Dendritic cell treated with granulocyte-macrophage colony-stimulating factor and Interleukin-4, amounts not matched to agents 40 ng/mL and 50 ng/mL, for 4 days (primary cell): ENCODE results near the gene LPAR3.

ENCODE experiments used
- H3K27ac Mint-ChIP-seq: one replicate; pipeline ENCODE4 v1.8.0; 2022; ENCODE audit warnings: mild to moderate bottlenecking, mixed read lengths
- H3K27me3 Mint-ChIP-seq: one replicate; pipeline ENCODE4 v1.8.0; 2022; ENCODE audit warnings: mild to moderate bottlenecking, mixed read lengths
- H3K36me3 Mint-ChIP-seq: one replicate; pipeline ENCODE4 v1.8.0; 2022; ENCODE audit warnings: low read depth, mixed read lengths
- H3K4me1 Mint-ChIP-seq: one replicate; pipeline ENCODE4 v1.8.0; 2022; ENCODE audit warnings: low read depth, mixed read lengths
- H3K4me3 Mint-ChIP-seq: one replicate; pipeline ENCODE4 v1.8.0; 2022; ENCODE audit warnings: mild to moderate bottlenecking, moderate library complexity, mixed read lengths
- H3K9me3 Mint-ChIP-seq: one replicate; pipeline ENCODE4 v1.8.0; 2022; ENCODE audit warnings: mixed read lengths
- intact Hi-C: fragments of 100-400 bp; cut with micrococcal nuclease; formaldehyde crosslinking; loops from one replicate; pipeline ENCODE4 v1.15.0; 2022

The LPAR3 gene

DNA sequence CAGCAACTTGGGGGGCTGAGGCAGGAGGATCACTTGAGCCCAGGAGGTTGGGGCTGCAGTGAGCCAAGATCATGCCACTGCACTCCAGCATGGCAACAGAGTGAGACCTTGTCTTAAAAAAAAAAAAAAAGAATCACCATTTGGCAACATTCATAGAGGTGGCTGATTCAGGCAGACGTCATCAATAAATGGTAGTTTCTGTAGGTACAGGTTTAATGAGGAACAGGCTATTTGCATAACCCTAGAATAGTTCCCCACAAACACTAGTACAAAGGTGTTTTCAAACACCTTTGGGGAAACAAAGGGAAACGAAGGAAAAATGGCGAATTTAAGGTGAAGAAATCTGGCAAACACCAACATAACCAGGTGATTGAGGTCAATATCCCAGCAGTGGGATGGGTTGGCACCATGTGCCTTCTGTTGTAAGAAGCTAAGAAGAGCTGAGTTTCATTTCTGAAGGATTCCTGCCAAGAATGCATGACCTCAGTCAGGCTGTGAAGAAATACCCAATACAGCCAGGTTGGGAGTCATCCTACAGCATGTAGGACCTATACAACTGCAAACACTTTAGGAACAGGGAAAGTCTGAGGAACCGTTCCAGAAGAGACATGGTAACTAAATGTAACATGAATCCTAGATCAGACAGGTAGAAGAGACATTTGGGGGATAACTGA, 5.6 kb downstream of the LPAR3 start:
- intact Hi-C loops: no loop called here
- H3K27me3 Mint-ChIP-seq: peaks cover 15% of the 10 kb centered on the region
- H3K9me3 Mint-ChIP-seq: no peaks in the 10 kb centered on the region
- no peak overlapping the region for H3K4me3 Mint-ChIP-seq
- no peak overlapping the region for H3K27ac Mint-ChIP-seq
- no peaks in the 10 kb centered on the region for H3K36me3 Mint-ChIP-seq
- H3K4me1 Mint-ChIP-seq: peaks cover 24% of the 10 kb centered on the region

DNA sequence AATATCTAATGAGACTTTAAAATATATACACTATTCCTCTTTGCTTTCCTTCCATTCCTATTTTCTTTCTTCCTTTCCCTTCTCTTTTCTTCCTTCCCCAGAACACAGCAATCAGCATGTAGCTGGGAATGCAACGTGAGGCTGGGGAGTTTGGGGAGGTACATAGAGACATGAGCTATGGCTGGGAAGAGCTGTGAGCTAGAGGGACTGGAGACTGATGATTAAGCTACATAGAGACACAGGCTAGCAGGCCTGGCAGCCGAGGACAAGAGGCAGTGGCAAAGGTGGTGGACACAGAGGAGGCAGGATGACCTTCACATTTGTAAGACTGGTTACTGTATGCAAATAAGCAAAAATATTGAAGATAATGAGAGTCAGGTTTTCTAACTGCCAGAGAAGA, 7.5 kb downstream of the LPAR3 start:
- Mint-ChIP-seq H3K27me3 (no peaks in the 10 kb centered on the region), H3K4me1 (peaks cover 23% of the 10 kb centered on the region), H3K36me3 (no peaks in the 10 kb centered on the region), H3K9me3 (peaks cover 10% of the 10 kb centered on the region), H3K27ac (no peak overlapping the region), H3K4me3 (no peak overlapping the region)
- intact Hi-C loops: no loop called here

DNA sequence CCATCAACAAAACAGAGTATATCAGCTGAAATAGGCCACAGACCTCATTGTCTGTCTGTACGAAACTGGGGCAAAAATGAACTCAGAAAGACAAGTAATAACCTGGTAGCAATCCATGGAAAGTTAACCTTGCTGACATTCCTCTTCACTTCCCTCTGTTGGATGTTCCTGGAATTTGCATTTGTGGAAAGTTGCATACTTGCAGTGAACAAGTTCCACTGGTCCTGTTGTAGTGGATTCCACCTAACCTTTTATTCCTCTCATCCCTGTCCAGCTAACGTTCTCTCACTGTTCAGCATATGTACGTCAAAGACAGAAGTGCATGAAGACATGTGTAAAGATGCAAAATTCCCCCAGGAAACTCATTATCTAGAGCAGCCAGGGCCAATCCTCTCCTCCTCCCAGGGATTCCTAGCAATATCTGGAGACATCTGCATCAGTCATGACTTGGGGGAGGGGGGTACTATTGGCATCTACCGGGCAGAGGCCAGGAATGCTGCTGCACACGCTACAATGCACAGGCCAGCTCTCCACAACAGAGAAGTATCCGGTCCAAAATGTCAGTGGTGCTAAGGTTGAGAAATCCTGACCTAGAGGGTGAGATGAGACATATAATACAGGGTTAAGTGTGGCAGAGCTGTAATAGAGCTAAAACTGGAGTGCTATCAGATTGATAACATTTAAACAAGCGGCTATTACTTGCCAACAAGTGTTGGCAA, 8.2 kb downstream of the LPAR3 start:
- intact Hi-C loops: no loop called here
- peaks cover 20% of the 10 kb centered on the region for H3K4me1 Mint-ChIP-seq
- no peak overlapping the region for H3K27ac Mint-ChIP-seq
- H3K4me3 Mint-ChIP-seq: no peak overlapping the region
- peaks cover 10% of the 10 kb centered on the region for H3K9me3 Mint-ChIP-seq
- no peaks in the 10 kb centered on the region for H3K36me3 Mint-ChIP-seq
- no peaks in the 10 kb centered on the region for H3K27me3 Mint-ChIP-seq

DNA sequence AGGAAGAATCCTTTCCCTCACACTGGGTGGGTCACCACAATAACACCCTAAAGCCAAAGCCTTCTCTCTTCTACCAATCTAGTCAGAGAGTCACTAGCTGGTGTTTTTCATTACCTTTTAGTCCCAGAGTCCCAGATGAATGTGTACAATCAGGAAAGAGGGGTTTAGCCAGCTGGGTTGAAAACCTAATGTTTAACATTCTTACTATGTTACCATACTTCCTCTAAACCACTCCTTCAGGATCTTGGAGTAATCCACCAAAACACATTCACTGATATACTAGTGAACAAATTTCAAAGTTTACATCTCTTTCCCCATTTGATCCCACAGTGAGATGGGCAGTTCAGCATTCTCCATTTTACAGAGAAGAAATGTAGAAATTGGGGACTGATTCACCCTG, 9.7 kb downstream of the LPAR3 start:
- no peak overlapping the region for H3K27ac Mint-ChIP-seq
- H3K9me3 Mint-ChIP-seq: peaks cover 10% of the 10 kb centered on the region
- no peaks in the 10 kb centered on the region for H3K36me3 Mint-ChIP-seq
- intact Hi-C loops: no loop called here
- H3K27me3 Mint-ChIP-seq: peaks cover under 1% of the 10 kb centered on the region
- peaks cover 5% of the 10 kb centered on the region for H3K4me1 Mint-ChIP-seq
- H3K4me3 Mint-ChIP-seq: no peak overlapping the region

DNA sequence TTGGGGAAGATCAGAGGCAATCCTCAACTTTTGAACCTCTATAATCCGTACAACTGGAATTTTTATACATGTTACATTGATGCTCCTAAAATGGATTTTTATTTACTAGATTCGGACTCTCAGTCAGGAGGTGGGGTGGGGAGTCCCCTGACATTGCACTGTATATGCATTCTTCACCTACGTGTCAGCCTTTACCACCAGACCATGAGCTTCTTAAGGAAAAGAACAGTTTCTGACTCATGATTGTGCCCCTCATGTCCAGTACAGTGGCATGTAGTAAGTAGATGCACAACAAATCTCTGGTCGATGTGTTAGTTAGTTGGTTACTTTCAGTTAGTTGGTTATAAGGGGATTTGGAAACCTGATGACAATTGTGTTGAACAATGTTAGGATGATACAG, 15.4 kb downstream of the LPAR3 start:
- Mint-ChIP-seq H3K36me3 (no peaks in the 10 kb centered on the region), H3K9me3 (peaks cover 10% of the 10 kb centered on the region), H3K4me3 (no peak overlapping the region), H3K27ac (no peak overlapping the region), H3K4me1 (no peaks in the 10 kb centered on the region), H3K27me3 (peaks cover 7% of the 10 kb centered on the region)
- intact Hi-C loops: no loop called here

DNA sequence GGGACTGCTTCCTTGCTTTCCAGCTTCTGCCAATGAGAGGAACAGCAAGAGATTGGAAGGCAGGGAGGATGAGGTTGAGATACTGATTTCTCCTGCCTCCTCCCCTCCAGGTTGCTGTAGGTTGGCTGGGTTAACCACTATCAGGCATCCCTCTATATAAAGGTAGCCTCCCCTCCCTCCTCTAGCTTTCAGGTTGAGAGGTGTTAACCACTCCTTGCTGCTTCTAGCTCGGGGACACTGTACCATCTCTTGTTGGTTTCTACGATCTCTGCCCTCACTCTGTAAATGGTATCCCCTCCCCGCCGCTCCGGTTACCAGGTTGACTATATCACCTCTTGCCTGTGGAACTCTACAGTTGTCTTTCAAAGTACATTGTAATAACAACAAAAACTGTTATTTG, 16.7 kb downstream of the LPAR3 start:
- peaks cover 3% of the 10 kb centered on the region for H3K9me3 Mint-ChIP-seq
- peaks cover 7% of the 10 kb centered on the region for H3K27me3 Mint-ChIP-seq
- no peak overlapping the region for H3K27ac Mint-ChIP-seq
- intact Hi-C loops: no loop called here
- no peaks in the 10 kb centered on the region for H3K4me1 Mint-ChIP-seq
- H3K36me3 Mint-ChIP-seq: no peaks in the 10 kb centered on the region
- H3K4me3 Mint-ChIP-seq: no peak overlapping the region

DNA sequence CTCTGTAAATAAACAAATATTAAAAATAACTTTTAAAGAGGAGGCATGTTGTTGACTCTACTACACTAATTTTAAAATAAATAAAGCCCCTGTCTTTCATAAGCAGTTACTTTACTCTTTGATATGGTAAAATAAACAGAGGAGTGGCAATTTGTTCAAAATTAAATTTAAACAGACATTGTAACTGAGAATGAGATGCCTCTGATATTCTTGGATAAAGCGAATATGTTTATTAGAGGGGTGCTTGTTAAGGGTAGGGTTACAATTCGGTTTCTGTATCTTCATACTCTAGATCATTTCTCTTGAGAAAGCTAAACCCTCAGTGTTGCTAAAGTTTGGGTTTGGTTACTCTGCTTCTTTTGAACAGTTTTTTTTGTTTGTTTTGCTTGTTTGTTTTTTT, 19.6 kb downstream of the LPAR3 start:
- H3K27ac Mint-ChIP-seq: no peak overlapping the region
- H3K36me3 Mint-ChIP-seq: no peaks in the 10 kb centered on the region
- H3K27me3 Mint-ChIP-seq: peaks cover 10% of the 10 kb centered on the region
- no peaks in the 10 kb centered on the region for H3K9me3 Mint-ChIP-seq
- intact Hi-C loops: no loop called here
- H3K4me1 Mint-ChIP-seq: no peaks in the 10 kb centered on the region
- H3K4me3 Mint-ChIP-seq: no peak overlapping the region

DNA sequence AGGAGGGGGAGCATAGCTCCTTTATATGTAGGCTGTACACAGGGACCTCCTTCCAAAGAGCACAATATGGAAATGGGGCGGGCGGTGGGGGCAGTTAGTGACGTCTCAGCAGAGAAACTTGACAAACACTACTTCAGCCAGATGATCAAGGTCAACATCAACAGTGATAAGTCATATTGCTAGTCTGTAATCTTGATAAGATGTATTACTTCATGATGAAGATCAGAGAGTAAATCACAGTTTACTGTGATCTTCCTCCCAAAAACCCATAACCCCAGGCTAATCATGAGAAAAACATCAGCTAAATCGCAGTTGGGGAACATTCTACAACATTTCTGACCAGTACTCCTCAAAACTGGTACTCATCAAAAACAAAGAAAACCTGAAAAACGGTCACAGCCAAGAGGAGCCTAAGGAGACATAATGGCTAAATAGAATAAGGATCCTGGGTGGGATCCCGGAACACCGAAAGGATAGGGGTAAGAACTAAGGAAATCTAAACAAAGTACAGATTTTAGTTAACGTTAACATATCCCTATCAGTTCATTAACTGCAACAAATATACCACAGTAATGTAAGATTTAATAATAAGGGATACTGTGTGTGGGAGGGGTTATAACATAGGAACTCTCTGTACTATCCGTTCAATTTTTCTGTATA, 20.2 kb downstream of the LPAR3 start:
- Mint-ChIP-seq H3K36me3 (no peaks in the 10 kb centered on the region), H3K4me3 (no peak overlapping the region), H3K27me3 (peaks cover 8% of the 10 kb centered on the region), H3K9me3 (no peaks in the 10 kb centered on the region), H3K27ac (no peak overlapping the region), H3K4me1 (no peaks in the 10 kb centered on the region)
- intact Hi-C loops: no loop called here

DNA sequence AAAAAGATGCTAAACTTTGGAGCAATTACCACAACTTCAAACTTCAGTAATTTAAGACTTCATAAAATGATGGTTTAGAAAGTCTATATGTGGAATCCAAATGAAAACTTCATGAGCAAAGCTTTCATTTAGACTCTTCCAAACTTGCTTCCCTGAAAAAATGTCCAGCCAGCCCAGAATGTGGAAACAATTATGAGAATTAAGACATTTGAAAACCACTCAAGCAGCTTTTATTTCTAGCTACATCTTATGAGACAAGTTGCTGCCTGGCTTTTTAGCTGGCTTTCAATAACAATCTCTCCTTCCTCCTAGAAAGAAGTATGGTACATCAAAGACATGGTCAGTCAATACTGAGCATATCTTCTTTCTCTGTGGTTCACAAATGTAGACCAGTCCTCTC, 21.8 kb downstream of the LPAR3 start:
- no peaks in the 10 kb centered on the region for H3K4me1 Mint-ChIP-seq
- intact Hi-C loops: no loop called here
- H3K36me3 Mint-ChIP-seq: no peaks in the 10 kb centered on the region
- H3K27ac Mint-ChIP-seq: no peak overlapping the region
- H3K4me3 Mint-ChIP-seq: no peak overlapping the region
- H3K9me3 Mint-ChIP-seq: no peaks in the 10 kb centered on the region
- peaks cover 5% of the 10 kb centered on the region for H3K27me3 Mint-ChIP-seq

DNA sequence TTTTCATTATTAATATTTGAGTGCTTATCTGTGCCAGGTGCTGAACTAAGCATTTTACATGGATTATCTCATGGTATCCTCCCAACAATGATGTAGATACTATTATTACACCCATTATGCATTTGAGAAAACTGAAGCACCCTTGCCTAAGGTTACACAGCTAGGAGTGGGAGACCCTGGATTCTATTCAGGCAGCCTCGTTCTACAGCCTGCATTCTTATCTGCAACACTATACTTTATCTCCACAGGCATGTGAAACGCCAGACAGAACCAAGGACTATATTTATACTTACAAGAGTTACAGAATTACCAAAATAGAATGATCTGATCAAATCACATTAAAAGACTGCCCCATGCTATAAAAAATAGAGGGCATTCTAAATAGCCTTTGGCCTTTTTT, 22.4 kb downstream of the LPAR3 start:
- Mint-ChIP-seq H3K4me1 (no peaks in the 10 kb centered on the region), H3K9me3 (no peaks in the 10 kb centered on the region), H3K36me3 (no peaks in the 10 kb centered on the region), H3K4me3 (no peak overlapping the region), H3K27ac (no peak overlapping the region), H3K27me3 (peaks cover 3% of the 10 kb centered on the region)
- intact Hi-C loops: no loop called here

DNA sequence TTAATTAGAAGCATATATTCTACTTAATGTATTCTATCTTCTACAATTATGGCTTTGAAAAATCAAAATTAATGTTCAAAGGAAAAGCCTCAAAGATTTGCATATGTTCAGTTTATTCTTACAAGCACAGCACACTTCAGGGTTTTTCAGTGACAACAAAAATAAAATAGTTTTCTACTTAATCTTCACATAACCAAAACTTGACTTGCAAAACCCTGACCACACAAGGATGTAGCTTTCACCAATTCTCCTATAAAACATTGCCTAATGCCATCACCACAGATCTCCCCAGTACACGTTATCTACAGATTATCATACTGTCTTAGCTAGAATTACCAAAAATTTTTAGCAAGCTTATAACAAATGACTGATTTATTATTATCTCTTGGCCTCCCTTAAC, 23.3 kb downstream of the LPAR3 start:
- H3K36me3 Mint-ChIP-seq: no peaks in the 10 kb centered on the region
- intact Hi-C loops: no loop called here
- H3K4me1 Mint-ChIP-seq: no peaks in the 10 kb centered on the region
- H3K4me3 Mint-ChIP-seq: no peak overlapping the region
- no peak overlapping the region for H3K27ac Mint-ChIP-seq
- H3K9me3 Mint-ChIP-seq: no peaks in the 10 kb centered on the region
- peaks cover 3% of the 10 kb centered on the region for H3K27me3 Mint-ChIP-seq

DNA sequence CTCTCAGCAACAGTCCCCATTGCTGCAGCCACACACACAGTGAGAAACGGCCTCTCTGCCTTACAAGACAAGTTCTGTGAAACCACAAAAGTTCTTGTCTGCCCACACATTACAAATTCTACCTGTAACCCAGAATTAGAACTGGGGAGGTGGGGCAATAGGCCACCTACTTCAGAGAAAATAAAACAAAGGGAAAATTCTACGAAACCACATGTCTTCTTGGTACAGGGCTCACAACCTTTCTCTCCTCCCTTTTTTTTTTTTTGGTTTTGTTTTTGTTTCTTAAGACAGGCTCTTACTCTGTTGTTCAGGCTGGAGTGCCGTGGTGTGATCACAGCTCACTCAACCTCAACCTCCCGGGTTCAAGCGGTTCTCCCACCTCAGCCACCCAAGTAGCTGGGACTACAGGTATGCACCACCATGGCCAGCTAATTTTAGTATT, 30.2 kb downstream of the LPAR3 start:
- intact Hi-C loops: no loop called here
- Mint-ChIP-seq H3K27ac (no peak overlapping the region), H3K4me3 (no peak overlapping the region), H3K27me3 (no peaks in the 10 kb centered on the region), H3K9me3 (no peaks in the 10 kb centered on the region), H3K36me3 (no peaks in the 10 kb centered on the region), H3K4me1 (peaks cover 10% of the 10 kb centered on the region)

DNA sequence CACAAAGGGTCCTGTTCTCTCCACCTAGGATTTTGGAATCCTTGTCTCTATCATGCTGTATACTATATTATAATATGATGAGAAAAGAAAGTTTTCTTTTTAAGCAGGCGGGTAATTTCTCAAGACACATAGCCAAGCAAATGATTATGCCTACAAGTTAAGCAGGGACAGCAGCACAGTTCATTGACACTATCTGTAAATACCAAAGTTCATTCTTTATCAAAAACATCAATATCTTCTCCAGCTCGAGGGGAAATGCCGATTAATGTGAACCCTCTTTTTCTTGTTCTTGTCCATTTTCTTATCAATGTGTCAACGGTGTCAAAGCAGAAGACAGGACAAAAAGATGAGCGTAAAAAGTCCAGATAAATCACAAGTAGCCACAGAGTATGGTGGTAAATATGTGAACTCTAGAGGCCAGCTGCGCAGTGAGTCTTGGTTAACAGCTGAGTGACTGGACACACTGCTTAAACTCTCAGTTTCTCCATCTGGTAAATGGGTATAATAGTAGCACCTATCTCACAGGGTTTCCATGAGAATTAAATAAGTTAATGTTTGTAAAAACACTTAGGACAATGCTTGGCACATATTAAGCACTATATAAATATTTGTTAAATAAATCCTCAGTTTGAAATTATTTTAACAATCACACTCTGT, 30.9 kb downstream of the LPAR3 start:
- intact Hi-C loops: no loop called here
- Mint-ChIP-seq H3K27me3 (no peaks in the 10 kb centered on the region), H3K9me3 (no peaks in the 10 kb centered on the region), H3K4me3 (no peak overlapping the region), H3K36me3 (no peaks in the 10 kb centered on the region), H3K27ac (no peak overlapping the region), H3K4me1 (peaks cover 10% of the 10 kb centered on the region)

DNA sequence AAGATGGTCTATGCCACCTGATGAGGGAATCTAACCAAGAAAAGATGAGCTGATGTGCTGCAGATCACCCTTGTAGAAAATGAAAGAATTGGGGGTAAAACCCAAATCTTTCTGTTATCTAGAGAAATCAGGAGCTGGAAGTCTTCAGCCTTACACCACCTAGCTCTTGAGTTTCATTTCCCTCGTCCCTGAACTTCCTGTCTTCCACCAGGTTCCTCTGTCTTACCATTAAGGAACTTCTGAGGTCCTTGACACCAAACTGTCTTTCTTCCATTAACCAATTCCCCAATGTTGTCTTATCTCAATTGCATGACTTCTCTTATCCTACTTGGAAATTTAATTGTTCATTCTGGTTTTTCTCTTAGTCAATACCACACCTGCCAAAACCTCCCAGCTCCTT, 31.5 kb downstream of the LPAR3 start:
- intact Hi-C loops: no loop called here
- no peak overlapping the region for H3K4me3 Mint-ChIP-seq
- H3K27me3 Mint-ChIP-seq: no peaks in the 10 kb centered on the region
- no peaks in the 10 kb centered on the region for H3K36me3 Mint-ChIP-seq
- H3K9me3 Mint-ChIP-seq: no peaks in the 10 kb centered on the region
- peaks cover 10% of the 10 kb centered on the region for H3K4me1 Mint-ChIP-seq
- H3K27ac Mint-ChIP-seq: no peak overlapping the region
